Epithelial cell of proximal tubule (primary cell): ENCODE data around the gene CPNE2. TPM values are rescaled to one million over a fixed set of nuclear protein-coding genes. Genes with fewer than 3 reads are reported as not detected.
"Not testable (repeated sequence)": the region's sequence is repeated elsewhere in the genome, so short reads cannot be mapped to it uniquely, and the experiment has no call there.

Experiments used
- DNase-seq: peaks from one replicate; pipeline ENCODE4 v3.0.0-alpha.2; 2011; ENCODE audit warnings: low read depth
- H3K4me3 ChIP-seq: 2 replicates; pipeline ENCODE4 v1.5.1; 2011; ENCODE audit warnings: low read depth, mild to moderate bottlenecking, low read length
- CTCF ChIP-seq: conservative IDR thresholded peaks from 2 replicates; pipeline ENCODE4 v1.5.1; 2012; ENCODE audit warnings: low read depth, mild to moderate bottlenecking, low read length
- total RNA-seq: library from RNA; depleted of rRNA; stranded (reverse); fragments of >200 nt; gene quantifications from 2 replicates; pipeline ENCODE4 v1.2.3, GENCODE V29; 2015

CPNE2 gene
- total RNA-seq, 1 donor from 2014 or later, result 44.9 TPM

- TF ChIP-seq CTCF, result no peak
- DNase-seq, result no peak
- no peak overlapping the region for H3K4me3 ChIP-seq
Observed at GRCh38 chr16:57188711-57189002, 96.3 kb downstream of the CPNE2 start.

GRCh38 chr16:57189527-57189926, 97.1 kb downstream of the CPNE2 start:
- not testable (repeated sequence) for DNase-seq, H3K4me3 ChIP-seq

- TF ChIP-seq CTCF, result no peak
- DNase-seq, result no peak
- H3K4me3 ChIP-seq, result no peak overlapping the region
Observed at GRCh38 chr16:57190136-57190535, 97.8 kb downstream of the CPNE2 start.

- H3K4me3 ChIP-seq, result no peak overlapping the region
- no peak for DNase-seq
- no peak for TF ChIP-seq CTCF
Observed at GRCh38 chr16:57191056-57191571, 98.7 kb downstream of the CPNE2 start.

GRCh38 chr16:57192146-57192545, 99.8 kb downstream of the CPNE2 start:
- H3K4me3 ChIP-seq, result no peak overlapping the region
- no peak for TF ChIP-seq CTCF
- no peak for DNase-seq

GRCh38 chr16:57192720-57193486, 100.5 kb downstream of the CPNE2 start:
- TF ChIP-seq CTCF, result no peak
- no peak for DNase-seq
- H3K4me3 ChIP-seq, result no peak overlapping the region

GRCh38 chr16:57194512-57194911, 102.1 kb downstream of the CPNE2 start:
- H3K4me3 ChIP-seq, result no peak overlapping the region
- DNase-seq, result peak; percentile 67
- TF ChIP-seq CTCF, result no peak
